Raji (cell line): ENCODE results near the gene FABP2.

ENCODE experiments used
- POLR2A ChIP-seq: IDR thresholded peaks from 2 replicates; pipeline ENCODE4 v1.6.1; 2011; ENCODE audit warnings: low read depth, low read length, control low read depth; ENCODE audit not compliant: insufficient read depth

Gene FABP2

DNA sequence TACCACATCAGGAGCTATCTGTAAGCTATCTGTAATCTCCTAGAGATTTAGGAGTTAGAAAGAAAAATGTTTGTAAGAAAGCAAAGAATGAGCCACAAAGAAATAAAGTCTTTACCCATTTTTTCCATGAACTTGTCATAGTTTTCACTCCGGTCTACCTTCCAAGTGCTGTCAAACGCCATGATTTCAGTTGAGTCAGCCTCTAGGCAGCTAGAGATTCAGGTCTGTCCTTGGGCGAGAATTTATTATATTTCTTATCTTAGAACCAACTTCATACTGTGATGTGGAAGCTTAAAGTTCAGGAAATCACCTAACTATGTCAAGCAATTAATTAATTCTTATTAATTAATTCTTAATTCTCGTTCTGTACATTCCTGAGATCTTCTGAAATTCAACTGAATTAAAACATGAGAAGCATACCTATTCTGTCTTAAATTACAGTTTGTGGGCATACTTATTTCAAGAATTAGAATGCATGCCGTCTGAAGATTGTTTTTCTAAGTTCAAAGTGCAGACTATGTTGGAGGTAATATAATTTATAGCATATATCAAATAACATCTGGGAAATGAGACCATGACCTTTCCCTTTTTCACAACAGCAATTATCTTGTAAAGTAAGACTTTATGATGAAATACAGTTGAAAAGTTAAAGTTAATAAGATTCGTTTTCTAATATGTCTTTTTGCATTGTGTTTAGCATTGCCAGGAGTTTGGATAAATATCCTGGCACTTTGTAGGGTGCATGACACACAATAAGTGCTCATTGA, at the start of gene FABP2:
Gene FABP2, minus strand, starts transcription at position 218 of the 767 bp plus-strand sequence. Its CDS starts 36 bp downstream, at position 182.
- TF ChIP-seq POLR2A: no peak

DNA sequence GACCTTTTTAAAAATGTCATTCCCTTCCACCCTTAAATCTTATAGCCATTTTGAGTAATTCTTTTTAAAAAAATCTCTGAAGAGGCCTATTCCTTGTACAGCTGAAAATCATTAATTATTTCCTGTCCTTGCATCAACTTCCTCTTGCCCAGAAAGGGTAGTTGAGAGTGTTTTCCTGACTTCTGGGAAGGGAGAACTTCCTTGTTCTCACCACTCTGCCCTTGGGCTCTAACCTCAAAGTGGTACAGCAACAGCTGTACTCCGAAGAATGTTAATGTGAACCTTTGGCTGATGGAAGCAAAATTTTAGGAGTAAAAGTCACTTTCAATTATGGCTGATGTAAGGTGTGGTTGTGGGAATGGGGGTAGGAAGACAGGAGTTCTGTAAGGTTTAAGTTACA, 15.1 kb upstream of the FABP2 start:
- no peak for TF ChIP-seq POLR2A

DNA sequence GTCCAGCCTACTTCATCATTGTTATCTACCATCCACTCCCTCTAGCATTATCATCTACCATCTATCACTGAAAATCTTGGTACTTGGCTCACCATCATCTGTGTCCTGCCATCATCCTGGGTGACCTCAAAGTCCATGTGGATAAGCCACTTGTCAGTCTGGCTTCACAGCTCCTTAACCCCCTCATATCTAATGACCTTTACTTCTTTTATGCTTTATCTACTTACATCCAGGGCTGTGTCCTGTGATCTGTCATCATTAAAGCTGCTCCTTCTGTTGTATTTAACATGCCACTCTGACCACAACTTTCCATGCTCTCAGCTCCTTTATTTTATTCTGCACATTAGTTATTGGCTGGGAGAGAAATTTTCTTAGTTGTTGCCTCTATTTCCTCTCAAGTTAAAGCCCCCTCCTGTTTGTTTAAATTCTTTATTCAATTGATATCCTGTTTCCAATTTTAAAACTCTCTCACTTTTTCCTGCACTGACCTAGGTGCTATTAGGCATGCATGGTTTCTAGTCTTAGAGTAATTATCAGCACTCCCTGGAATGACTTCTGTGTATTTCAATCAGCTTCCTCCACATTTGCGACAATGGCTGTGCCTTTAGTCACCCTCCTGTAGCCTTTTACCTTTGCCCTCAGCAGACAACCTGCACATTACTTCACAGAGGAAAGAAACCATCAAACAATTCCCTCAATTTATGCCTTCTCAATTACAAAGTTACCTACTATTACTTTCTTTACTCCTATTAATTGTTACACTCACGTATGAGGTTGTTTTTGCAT, 8.1 kb upstream of the FABP2 start:
- no peak for TF ChIP-seq POLR2A

DNA sequence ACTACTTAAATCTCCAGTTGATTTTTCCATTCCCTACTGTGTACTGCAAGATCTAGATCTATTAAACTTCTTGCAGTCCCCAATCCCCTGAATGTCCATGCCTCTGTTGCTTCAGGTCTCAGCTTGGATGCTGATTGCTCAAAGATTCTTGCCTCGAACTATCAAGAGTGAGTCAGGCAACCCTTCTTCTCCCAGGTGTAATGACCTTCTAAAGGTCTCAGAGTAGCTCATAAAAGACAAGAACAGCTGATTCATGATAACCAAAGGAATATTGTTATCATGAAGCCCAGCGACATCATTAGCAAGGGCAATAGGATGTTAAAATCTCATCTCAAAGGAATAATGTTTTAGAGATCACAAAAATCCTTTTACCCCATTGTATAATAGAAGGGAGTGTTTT, 6.8 kb upstream of the FABP2 start:
- TF ChIP-seq POLR2A: no peak

DNA sequence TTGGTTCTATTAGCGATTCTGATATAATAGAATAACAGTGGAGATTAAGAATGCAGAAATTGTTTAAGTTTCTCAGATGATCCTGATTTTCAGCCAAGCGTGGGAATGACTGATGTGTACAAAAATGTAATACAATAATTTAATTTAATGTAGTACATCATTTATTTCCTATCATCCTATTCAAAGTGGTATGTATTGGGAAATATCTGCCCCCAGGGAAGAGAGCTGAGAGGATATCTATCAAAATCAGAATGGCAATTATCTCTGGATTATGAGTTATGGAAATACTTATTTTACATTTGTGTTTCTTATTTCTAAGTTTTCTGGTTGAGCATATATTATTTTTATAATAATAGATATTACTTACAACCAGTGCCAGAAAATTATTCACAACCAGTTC, 3.9 kb downstream of the FABP2 start:
- no peak for TF ChIP-seq POLR2A

DNA sequence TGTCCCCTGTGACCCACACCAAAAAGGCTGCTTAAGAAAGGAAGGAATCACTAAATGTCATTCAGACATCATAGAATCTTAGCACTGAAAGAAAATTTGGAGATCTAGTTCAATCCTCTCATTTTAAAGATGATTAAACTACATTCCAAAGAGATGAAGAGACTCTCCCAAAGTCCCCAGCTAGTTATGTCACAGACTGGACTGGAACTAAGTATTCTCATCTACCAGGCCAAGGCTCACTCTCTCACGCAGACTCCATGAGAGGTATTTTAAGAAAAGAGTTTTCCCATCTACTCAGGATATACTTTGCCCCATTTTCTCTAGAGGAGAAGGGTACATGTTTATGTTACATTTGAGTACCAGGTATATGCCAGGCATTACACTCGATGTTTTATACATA, 6.9 kb downstream of the FABP2 start:
- no peak for TF ChIP-seq POLR2A

DNA sequence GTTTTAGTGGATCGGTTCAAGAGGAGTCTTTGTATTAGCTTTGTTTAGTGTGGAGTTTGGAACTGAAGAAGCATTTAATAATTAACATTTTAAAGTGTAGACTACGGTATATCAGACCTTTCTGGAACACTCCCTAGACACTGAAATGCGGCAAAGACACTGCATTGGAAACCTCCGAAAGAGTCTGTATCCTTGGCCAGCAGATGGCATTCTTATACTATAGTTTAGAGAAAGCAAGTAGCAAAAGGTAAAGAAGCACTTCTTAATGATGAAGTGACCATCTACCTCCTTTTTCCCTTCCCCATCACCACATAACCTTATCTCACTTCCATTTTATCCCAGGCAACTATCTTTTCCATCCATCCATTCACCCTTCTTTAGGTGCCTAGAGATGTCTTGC, 7.6 kb downstream of the FABP2 start:
- TF ChIP-seq POLR2A: no peak

DNA sequence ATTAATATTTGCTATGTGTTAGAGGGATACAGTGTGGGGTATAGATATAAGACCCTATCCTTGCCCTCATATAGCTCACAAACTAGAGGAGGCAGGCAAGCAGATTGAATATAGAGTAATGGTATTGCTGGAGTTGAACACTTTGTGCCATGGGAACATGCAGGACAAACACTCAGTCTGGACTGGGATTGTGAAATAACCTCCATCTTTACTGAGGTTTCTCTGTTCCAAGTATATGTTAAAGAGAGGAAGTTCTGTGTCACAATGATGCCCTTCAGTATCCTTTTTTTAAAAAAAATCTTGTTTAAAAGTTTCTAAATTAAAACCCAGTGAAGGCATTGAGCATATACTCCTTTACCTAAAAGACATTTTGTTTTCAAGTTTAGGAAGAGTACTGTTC, 8.7 kb downstream of the FABP2 start:
- TF ChIP-seq POLR2A: no peak

DNA sequence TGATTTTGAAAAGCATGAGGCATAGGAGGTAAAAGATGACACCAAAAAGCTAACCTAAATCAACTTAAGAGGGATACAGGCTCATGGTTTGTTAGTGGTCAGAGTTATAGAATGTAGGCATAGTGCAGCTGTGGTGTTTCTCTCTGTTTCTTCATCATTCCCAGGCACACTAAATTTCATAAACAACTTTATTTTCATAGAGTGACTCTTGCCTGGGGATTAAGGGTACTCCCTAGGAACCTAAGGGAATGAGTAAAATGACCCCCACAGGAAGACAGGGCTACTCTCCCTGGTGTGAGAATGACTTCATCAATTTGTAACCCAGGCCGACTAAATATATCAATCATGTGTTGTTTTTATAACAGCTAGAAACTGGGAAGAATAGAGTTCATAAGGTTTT, 11.1 kb downstream of the FABP2 start:
- TF ChIP-seq POLR2A: no peak

DNA sequence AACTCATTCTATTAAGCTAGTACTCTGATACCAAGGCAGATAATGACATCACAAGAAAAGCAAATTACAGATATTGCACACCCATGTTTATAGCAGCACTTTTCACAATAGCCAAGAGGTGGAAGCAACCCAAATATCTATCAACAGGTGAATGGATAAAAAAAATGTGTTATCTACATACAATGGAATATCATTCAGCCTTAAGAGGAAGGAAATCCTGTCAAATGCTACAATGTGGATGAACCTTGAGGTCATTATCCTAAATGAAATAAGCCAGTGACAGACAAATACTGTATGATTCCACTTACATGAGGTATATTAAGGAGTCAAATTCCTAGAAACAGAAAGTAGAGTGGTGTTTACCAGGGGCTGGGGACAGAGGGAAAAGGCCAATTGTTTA, 14.3 kb downstream of the FABP2 start:
- TF ChIP-seq POLR2A: no peak

DNA sequence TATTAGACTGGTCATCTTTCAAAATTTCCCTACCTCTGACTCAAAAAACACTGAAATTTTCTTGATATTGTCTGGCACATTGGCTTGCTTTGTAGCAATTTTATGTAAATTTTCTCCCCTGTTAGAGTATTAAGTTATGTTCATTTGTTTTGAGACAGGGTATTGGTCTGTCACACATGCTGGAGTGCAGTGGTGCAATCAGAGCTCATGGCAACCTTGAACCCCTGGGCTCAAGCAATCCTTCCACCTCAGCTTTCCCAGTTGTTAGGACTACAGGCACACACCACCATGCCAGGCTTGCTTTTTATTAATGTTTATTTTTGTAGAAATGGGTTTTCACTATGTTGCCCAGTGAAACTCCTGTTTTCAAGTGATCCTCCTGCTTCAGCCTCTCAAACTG, 17.5 kb downstream of the FABP2 start:
- no peak for TF ChIP-seq POLR2A

DNA sequence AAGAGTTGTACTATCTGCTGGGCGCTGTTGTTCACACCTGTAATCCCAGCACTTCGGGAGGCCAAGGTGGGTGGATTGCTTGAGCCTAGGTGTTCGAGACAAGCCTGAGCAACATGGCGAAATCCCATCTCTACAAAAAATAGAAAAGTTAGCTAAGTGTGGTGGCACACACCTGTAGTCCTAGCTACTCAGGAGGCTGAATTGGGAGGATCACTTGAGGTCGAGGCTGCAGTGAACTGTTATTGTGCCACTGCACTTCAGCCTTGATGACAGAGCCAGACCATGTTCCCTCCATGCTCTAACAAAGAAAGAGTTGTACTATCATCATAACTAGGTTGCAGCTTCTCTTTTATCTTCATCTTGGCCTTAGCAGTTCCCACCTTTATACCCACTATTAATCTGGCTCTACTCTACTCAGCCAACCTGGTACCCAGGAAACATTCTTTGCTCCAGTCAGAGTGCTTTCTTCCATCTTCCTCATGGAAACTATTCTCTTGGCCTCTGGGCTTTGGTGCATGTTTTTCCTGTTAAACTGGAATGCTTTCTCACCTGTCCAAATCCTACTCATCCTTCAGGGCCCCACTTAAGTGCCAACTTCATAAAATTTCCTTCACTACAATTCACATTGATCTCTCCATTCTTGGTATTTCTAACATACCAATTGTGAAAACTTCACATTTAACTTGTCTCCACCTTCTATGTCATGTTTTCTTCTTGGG, 18.2 kb downstream of the FABP2 start:
- no peak for TF ChIP-seq POLR2A

DNA sequence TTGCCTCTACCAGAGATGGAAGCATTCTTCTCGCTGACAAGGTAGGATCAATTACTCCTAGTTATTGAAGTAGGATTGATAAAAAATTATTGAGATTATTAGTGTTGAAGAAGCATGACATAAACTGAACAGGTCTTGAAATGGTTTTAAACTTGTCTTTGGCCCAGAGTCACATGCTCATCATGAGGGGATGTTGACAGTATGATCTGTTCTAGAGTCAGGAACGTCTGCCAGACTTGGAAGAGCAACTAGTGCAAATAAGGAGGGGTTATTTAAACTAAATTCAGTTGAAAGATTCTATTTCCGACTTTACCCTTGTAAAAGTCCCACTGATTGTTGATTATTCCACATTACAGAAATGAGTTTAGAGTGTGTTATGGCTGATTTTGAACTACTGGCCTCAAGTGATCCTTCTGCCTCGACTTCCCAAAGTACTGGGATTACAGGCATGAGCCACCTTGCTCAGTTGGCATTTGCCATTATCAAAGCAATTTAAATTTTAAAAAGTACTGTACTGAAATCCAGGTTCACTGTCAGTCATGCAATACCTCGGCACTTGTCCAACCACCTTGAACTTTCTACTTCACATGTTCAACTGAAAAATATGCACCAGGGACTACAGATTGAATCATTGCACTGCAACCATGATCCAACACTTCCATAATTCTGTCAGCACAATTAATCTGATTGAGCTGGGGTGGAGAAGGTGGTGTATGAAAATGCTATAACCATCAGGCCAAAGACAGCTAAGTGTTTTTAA, 19.7 kb downstream of the FABP2 start:
- no peak for TF ChIP-seq POLR2A

DNA sequence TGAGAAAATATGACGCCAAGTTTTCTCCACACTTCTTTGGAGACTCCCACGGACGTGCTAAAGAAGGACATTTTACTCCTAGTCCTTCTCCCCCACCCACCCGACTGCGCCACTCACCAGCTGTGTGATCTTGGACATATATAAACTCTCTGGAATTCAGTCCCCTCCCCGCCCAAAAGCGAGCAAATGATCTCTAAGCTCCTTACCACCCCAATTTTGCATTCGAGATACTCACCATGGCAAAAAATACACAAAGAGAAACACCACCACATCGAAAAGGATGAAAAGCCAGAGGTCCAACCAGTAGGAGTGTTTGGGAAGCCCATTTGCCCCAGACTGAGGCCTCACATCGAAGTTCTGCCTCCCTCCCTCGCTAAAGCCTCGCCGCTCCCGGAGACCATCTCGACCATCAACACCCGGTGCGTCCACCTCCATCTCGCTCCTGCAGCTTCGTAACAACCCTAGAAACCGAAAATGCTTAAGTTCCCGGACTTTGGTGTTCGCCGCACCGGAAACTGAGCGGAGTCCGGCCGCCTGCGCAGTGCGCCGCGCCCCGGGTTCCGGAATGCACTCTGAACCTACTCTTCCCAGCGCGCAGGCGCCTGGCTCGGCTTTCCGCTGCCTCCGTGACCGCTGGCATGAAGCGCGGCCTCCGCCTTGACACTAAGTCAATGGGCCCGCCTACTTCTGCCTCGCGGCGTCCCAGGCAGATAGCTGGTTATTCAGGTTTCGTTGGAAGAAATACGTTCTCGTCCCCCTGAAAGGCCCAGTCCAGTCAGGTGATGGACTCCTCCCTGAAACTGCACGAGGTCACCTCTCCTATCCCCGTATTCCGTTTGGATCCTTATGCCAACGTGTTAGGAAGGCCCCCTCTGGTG, 21.6 kb downstream of the FABP2 start:
- peak; percentile 81 for TF ChIP-seq POLR2A
